K562 (cell line): Measurements from ENCODE around the gene PSMB10. TPM values are rescaled to one million over a fixed set of nuclear protein-coding genes. Genes with fewer than 3 reads are reported as not detected.

Source experiments
- GTF2A2 ChIP-seq: IDR thresholded peaks from 2 replicates; pipeline ENCODE4 v1.6.1; 2016; ENCODE audit warnings: mild to moderate bottlenecking, missing genetic modification characterization, missing compliant biosample characterization
- L3MBTL2 ChIP-seq: fragments of 450-650 bp; IDR thresholded peaks from 2 replicates; pipeline ENCODE4 v1.6.1; 2016; ENCODE audit warnings: mild to moderate bottlenecking, moderate library complexity
- MIER1 ChIP-seq: fragments of 450-650 bp; IDR thresholded peaks from 2 replicates; pipeline ENCODE4 v1.6.1; 2016; ENCODE audit warnings: antibody characterized with exemption, mild to moderate bottlenecking, low read depth
- NFATC3 ChIP-seq: fragments of 450-650 bp; IDR thresholded peaks from 2 replicates; pipeline ENCODE4 v1.6.1; 2017; ENCODE audit warnings: mild to moderate bottlenecking
- NFE2L1 ChIP-seq: fragments of 450-650 bp; IDR thresholded peaks from 2 replicates; pipeline ENCODE4 v1.6.1; 2016; ENCODE audit warnings: missing genetic modification characterization, low read depth, mild to moderate bottlenecking, missing compliant biosample characterization, moderate library complexity, borderline replicate concordance
- NR2C2 ChIP-seq, 2 experiments: fragments of 200-800 bp in 1 of 2; sonication (Bioruptor generic) in 1 of 2; sonication (generic) in 1 of 2; formaldehyde crosslinking in 1 of 2; IDR thresholded peaks; 2 replicates each; pipeline versions ENCODE4 v1.6.1 to v1.8.0; 2016 to 2022; ENCODE audit warnings: mild to moderate bottlenecking in 1 of 2, missing compliant biosample characterization in 1 of 2, missing genetic modification characterization in 1 of 2, missing genetic modification reagents in 1 of 2
- PML ChIP-seq: IDR thresholded peaks from 2 replicates; pipeline ENCODE4 v1.6.1; 2012; ENCODE audit warnings: low read length, inconsistent platforms
- TEAD2 ChIP-seq: fragments of 450-650 bp; IDR thresholded peaks from 2 replicates; pipeline ENCODE4 v1.6.1; 2016; ENCODE audit warnings: missing genetic modification characterization, control low read depth, missing compliant biosample characterization
- polyA plus RNA-seq, 8 experiments: library from polyadenylated mRNA; depleted of rRNA in 4 of 8; stranded (reverse) in 5 of 8; unstranded in 3 of 8; fragments of >200 nt; fragmentation: Nextera tagmentation in 2 of 8; fragmentation: Illumina TruSeq in 1 of 8; extraction: Ambion mirVana in 2 of 8; extraction: Trizol in 1 of 8; gene quantifications; 2 replicates each; pipeline versions ENCODE4 v1.2.1 to v1.2.3, GENCODE V29; 2011 to 2014; ENCODE audit warnings: inconsistent platforms in 1 of 8, missing spikeins in 1 of 8
- total RNA-seq, 7 experiments: library from RNA; depleted of rRNA in 6 of 7; stranded (reverse); fragments of >200 nt in 6 of 7; fragmentation: Illumina TruSeq in 2 of 7; extraction: Trizol in 2 of 7; gene quantifications; 2 replicates each; pipeline versions ENCODE4 v1.2.1 to v1.2.3, GENCODE V29; 2011 to 2021; ENCODE audit warnings: low replicate concordance in 1 of 7
- TF ChIP-seq, protein P1 (sequence below): fragments of 450-650 bp; IDR thresholded peaks from 2 replicates; pipeline ENCODE4 v1.6.1; 2016; ENCODE audit warnings: low read depth, mild to moderate bottlenecking, moderate library complexity
- TF ChIP-seq, protein P2 (sequence below): sonication (generic); formaldehyde crosslinking; IDR thresholded peaks from 2 replicates; pipeline ENCODE4 v1.8.0; 2023; ENCODE audit warnings: mild to moderate bottlenecking, missing genetic modification reagents
- TF ChIP-seq, protein P3 (sequence below): fragments of 450-650 bp; formaldehyde crosslinking; IDR thresholded peaks from 2 replicates; pipeline ENCODE4 v1.4.0; 2020; ENCODE audit warnings: mild to moderate bottlenecking
- TF ChIP-seq, protein P4 (sequence below): sonication (generic); formaldehyde crosslinking; IDR thresholded peaks from 2 replicates; pipeline ENCODE4 v1.8.0; 2022; ENCODE audit warnings: mild to moderate bottlenecking, missing genetic modification reagents
- TF ChIP-seq, protein P5 (sequence below): sonication (generic); formaldehyde crosslinking; IDR thresholded peaks from 2 replicates; pipeline ENCODE4 v1.8.0; 2022; ENCODE audit warnings: mild to moderate bottlenecking, low read depth, missing genetic modification reagents
- TF ChIP-seq, protein P6 (sequence below): fragments of 450-650 bp; IDR thresholded peaks from 2 replicates; pipeline ENCODE4 v1.6.1; 2018; ENCODE audit not compliant: partially characterized antibody
- TF ChIP-seq, protein P7 (sequence below): fragments of 250-450 bp; sonication (Bioruptor Pico); IDR thresholded peaks from 2 replicates; pipeline ENCODE4 v1.9.0; 2021; ENCODE audit warnings: mild to moderate bottlenecking

Gene PSMB10
- total and polyA plus RNA-seq, 9 of the 15 experiments (the other 6 are each of a cell fraction or from before 2014, with no cell fraction given), result 11.7 to 105 (median 51.0) TPM

DNA sequence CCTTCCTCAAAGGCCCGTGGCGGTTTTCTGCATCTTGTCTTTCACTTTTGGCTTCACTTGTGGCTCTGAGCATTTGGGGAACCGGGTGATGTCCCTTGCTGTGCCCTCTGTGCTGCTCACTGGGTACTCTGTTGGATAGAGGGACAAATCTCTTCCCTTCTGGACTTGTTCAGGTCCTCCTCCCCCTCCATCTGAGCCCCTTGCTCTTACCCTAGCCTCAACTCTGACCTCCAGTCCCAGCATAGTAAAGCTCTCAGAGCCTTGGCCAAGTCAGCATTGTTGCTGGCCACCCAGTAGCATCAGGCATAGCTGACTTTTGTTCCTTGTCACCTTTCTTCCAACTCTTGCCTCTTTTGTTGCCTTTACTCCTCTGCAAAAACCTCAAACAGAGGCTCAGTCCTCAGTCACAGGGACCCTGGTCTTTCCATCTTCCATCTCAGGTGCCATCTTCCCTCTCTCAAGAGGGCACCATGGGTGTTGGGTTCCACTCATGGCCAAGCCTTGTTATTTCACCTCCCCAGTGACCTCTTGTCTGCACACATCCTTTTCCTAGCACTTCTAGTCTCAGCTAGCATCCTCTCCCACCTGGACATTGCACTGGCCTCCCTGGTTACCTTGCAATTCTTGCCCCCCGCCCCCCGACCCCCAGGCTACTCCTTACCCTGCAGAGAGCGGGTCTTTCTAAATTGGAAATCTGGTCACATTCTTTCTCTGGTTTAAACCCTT is 393 bp upstream of the PSMB10 start (continued):
- TF ChIP-seq, protein P1, sequence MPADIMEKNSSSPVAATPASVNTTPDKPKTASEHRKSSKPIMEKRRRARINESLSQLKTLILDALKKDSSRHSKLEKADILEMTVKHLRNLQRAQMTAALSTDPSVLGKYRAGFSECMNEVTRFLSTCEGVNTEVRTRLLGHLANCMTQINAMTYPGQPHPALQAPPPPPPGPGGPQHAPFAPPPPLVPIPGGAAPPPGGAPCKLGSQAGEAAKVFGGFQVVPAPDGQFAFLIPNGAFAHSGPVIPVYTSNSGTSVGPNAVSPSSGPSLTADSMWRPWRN, result no peak
- TF ChIP-seq, protein P2, sequence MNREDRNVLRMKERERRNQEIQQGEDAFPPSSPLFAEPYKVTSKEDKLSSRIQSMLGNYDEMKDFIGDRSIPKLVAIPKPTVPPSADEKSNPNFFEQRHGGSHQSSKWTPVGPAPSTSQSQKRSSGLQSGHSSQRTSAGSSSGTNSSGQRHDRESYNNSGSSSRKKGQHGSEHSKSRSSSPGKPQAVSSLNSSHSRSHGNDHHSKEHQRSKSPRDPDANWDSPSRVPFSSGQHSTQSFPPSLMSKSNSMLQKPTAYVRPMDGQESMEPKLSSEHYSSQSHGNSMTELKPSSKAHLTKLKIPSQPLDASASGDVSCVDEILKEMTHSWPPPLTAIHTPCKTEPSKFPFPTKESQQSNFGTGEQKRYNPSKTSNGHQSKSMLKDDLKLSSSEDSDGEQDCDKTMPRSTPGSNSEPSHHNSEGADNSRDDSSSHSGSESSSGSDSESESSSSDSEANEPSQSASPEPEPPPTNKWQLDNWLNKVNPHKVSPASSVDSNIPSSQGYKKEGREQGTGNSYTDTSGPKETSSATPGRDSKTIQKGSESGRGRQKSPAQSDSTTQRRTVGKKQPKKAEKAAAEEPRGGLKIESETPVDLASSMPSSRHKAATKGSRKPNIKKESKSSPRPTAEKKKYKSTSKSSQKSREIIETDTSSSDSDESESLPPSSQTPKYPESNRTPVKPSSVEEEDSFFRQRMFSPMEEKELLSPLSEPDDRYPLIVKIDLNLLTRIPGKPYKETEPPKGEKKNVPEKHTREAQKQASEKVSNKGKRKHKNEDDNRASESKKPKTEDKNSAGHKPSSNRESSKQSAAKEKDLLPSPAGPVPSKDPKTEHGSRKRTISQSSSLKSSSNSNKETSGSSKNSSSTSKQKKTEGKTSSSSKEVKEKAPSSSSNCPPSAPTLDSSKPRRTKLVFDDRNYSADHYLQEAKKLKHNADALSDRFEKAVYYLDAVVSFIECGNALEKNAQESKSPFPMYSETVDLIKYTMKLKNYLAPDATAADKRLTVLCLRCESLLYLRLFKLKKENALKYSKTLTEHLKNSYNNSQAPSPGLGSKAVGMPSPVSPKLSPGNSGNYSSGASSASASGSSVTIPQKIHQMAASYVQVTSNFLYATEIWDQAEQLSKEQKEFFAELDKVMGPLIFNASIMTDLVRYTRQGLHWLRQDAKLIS, result no peak
- TF ChIP-seq GTF2A2 (tag) (no peak), NR2C2 (CRISPR knock-in tag; IDR thresholded peaks at IDR 0.05) (no peak), NR2C2 (tag; IDR thresholded peaks at IDR 0.05) (peak; percentile 84), MIER1 (no peak), TEAD2 (no peak), L3MBTL2 (no peak), NFATC3 (no peak), NFE2L1 (tag) (no peak), PML (no peak)
- TF ChIP-seq, protein P3, sequence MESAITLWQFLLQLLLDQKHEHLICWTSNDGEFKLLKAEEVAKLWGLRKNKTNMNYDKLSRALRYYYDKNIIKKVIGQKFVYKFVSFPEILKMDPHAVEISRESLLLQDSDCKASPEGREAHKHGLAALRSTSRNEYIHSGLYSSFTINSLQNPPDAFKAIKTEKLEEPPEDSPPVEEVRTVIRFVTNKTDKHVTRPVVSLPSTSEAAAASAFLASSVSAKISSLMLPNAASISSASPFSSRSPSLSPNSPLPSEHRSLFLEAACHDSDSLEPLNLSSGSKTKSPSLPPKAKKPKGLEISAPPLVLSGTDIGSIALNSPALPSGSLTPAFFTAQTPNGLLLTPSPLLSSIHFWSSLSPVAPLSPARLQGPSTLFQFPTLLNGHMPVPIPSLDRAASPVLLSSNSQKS, result no peak
- TF ChIP-seq, protein P4, sequence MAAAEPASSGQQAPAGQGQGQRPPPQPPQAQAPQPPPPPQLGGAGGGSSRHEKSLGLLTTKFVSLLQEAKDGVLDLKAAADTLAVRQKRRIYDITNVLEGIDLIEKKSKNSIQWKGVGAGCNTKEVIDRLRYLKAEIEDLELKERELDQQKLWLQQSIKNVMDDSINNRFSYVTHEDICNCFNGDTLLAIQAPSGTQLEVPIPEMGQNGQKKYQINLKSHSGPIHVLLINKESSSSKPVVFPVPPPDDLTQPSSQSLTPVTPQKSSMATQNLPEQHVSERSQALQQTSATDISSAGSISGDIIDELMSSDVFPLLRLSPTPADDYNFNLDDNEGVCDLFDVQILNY (CRISPR knock-in tag), result no peak
- TF ChIP-seq, protein P5, sequence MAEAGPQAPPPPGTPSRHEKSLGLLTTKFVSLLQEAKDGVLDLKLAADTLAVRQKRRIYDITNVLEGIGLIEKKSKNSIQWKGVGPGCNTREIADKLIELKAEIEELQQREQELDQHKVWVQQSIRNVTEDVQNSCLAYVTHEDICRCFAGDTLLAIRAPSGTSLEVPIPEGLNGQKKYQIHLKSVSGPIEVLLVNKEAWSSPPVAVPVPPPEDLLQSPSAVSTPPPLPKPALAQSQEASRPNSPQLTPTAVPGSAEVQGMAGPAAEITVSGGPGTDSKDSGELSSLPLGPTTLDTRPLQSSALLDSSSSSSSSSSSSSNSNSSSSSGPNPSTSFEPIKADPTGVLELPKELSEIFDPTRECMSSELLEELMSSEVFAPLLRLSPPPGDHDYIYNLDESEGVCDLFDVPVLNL, result no peak
- TF ChIP-seq, protein P6, sequence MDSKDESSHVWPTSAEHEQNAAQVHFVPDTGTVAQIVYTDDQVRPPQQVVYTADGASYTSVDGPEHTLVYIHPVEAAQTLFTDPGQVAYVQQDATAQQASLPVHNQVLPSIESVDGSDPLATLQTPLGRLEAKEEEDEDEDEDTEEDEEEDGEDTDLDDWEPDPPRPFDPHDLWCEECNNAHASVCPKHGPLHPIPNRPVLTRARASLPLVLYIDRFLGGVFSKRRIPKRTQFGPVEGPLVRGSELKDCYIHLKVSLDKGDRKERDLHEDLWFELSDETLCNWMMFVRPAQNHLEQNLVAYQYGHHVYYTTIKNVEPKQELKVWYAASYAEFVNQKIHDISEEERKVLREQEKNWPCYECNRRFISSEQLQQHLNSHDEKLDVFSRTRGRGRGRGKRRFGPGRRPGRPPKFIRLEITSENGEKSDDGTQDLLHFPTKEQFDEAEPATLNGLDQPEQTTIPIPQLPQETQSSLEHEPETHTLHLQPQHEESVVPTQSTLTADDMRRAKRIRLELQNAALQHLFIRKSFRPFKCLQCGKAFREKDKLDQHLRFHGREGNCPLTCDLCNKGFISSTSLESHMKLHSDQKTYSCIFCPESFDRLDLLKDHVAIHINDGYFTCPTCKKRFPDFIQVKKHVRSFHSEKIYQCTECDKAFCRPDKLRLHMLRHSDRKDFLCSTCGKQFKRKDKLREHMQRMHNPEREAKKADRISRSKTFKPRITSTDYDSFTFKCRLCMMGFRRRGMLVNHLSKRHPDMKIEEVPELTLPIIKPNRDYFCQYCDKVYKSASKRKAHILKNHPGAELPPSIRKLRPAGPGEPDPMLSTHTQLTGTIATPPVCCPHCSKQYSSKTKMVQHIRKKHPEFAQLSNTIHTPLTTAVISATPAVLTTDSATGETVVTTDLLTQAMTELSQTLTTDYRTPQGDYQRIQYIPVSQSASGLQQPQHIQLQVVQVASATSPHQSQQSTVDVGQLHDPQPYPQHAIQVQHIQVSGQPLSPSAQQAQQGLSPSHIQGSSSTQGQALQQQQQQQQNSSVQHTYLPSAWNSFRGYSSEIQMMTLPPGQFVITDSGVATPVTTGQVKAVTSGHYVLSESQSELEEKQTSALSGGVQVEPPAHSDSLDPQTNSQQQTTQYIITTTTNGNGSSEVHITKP, result peak; percentile 69
- TF ChIP-seq, protein P7, sequence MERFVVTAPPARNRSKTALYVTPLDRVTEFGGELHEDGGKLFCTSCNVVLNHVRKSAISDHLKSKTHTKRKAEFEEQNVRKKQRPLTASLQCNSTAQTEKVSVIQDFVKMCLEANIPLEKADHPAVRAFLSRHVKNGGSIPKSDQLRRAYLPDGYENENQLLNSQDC (CRISPR knock-in tag), result no peak
